PC-3 (cell line): ENCODE data around the gene LRRC8A. TPM values are rescaled to one million over a fixed set of nuclear protein-coding genes. Genes with fewer than 3 reads are reported as not detected.

Experiments
- ATAC-seq: fragments of 200-7000 bp; cut with Tn5 transposase; 2 replicates; pipeline ENCODE4 v1.9.1; 2020; ENCODE audit warnings: mild to moderate bottlenecking, moderate library complexity
- BruUV-seq: library from RNA; stranded (reverse); fragments of 400-500 nt; replicated peaks from 2 replicates; lab custom pipeline; 2021; lab: Mats Ljungman, UMichigan
- CTCF ChIA-PET: fragments of 300-600 bp; sonication (Branson Sonifier 250); formaldehyde crosslinking; loops from one replicate; lab custom pipeline; 2022; ENCODE audit warnings: antibody characterized with exemption; lab: Charles Lee
- POLR2A ChIA-PET: fragments of 300-600 bp; sonication (Branson Sonifier 250); formaldehyde crosslinking; loops from one replicate; lab custom pipeline; 2022; ENCODE audit warnings: antibody characterized with exemption; ENCODE audit not compliant: unreplicated experiment; lab: Charles Lee
- DNase-seq: peaks from one replicate; pipeline ENCODE4 v3.0.0-alpha.2; 2015
- H2AFZ ChIP-seq: fragments of 300-600 bp; sonication (generic); 2 replicates; pipeline ENCODE4 v1.6.0; 2016; ENCODE audit warnings: antibody characterized with exemption, low read length
- H3F3A ChIP-seq: fragments of 300-600 bp; sonication (generic); one replicate; pipeline ENCODE4 v1.6.0; 2017; ENCODE audit warnings: antibody characterized with exemption, low read length, control low read depth, mild to moderate bottlenecking; ENCODE audit not compliant: unreplicated experiment
- H3K27ac ChIP-seq: fragments of 300-600 bp; sonication (generic); 2 replicates; pipeline ENCODE4 v1.5.1; 2016; ENCODE audit warnings: mild to moderate bottlenecking, low read length
- H3K27me3 ChIP-seq: fragments of 300-600 bp; sonication (generic); 2 replicates; pipeline ENCODE4 v1.6.1; 2016; ENCODE audit warnings: low read length, mixed read lengths
- H3K36me3 ChIP-seq: fragments of 300-600 bp; sonication (generic); 2 replicates; pipeline ENCODE4 v1.6.1; 2016; ENCODE audit warnings: low read depth, mixed run types, low read length, mixed read lengths
- H3K4me1 ChIP-seq: fragments of 300-600 bp; sonication (generic); 2 replicates; pipeline ENCODE4 v1.5.1; 2016; ENCODE audit warnings: low read length; ENCODE audit not compliant: insufficient read depth
- H3K4me2 ChIP-seq: fragments of 300-600 bp; sonication (generic); 2 replicates; pipeline ENCODE4 v1.6.0; 2016; ENCODE audit warnings: low read length
- H3K4me3 ChIP-seq: fragments of 300-600 bp; sonication (generic); 2 replicates; pipeline ENCODE4 v1.5.1; 2016; ENCODE audit warnings: mild to moderate bottlenecking, low read length, mixed read lengths
- H3K79me2 ChIP-seq: fragments of 300-600 bp; sonication (generic); 2 replicates; pipeline ENCODE4 v1.6.1; 2017; ENCODE audit warnings: low read length, mixed read lengths
- H3K9ac ChIP-seq: fragments of 300-600 bp; sonication (generic); 2 replicates; pipeline ENCODE4 v1.6.0; 2016; ENCODE audit warnings: mild to moderate bottlenecking, low read length
- H3K9me2 ChIP-seq: fragments of 300-600 bp; sonication (generic); replicated peaks from 2 replicates; pipeline ENCODE4 v1.6.1; 2016; ENCODE audit warnings: mixed run types, low read length, mixed read lengths
- H3K9me3 ChIP-seq: fragments of 300-600 bp; sonication (generic); 2 replicates; pipeline ENCODE4 v1.6.1; 2016; ENCODE audit warnings: low read length, mixed read lengths
- H4K20me1 ChIP-seq: fragments of 300-600 bp; sonication (generic); 2 replicates; pipeline ENCODE4 v1.6.1; 2016; ENCODE audit warnings: low read length, mixed read lengths
- CTCF ChIP-seq: fragments of 300-600 bp; sonication (generic); conservative IDR thresholded peaks from 2 replicates; pipeline ENCODE4 v1.5.1; 2017; ENCODE audit warnings: antibody characterized with exemption, low read depth, mild to moderate bottlenecking, low read length
- EZH2 ChIP-seq: fragments of 300-600 bp; sonication (generic); IDR thresholded peaks from one replicate; pipeline ENCODE4 v1.6.1; 2017; ENCODE audit warnings: antibody characterized with exemption, mild to moderate bottlenecking, low read length; ENCODE audit not compliant: unreplicated experiment
- EZH2phosphoT487 ChIP-seq: fragments of 300-600 bp; sonication (generic); IDR thresholded peaks from 2 replicates; pipeline ENCODE4 v1.6.1; 2018; ENCODE audit warnings: mild to moderate bottlenecking, antibody characterized with exemption, low read length, borderline replicate concordance
- intact Hi-C: fragments of 100-400 bp; cut with micrococcal nuclease; formaldehyde crosslinking; loops from 2 replicates; pipeline ENCODE4 v1.9.0; 2023
- total RNA-seq: library from RNA; depleted of rRNA; stranded (reverse); fragments of >200 nt; gene quantifications from 2 replicates; pipeline ENCODE4 v1.2.3, GENCODE V29; 2014

LRRC8A gene
- total RNA-seq, 1 experiment from 2014 or later: 65.5 TPM

- intact Hi-C loops: no loop called here
- Histone ChIP-seq H3K4me2 (no peak overlapping the region), H3K27ac (no peak overlapping the region), H3K4me1 (no peaks in the 10 kb centered on the region), H3F3A (no peaks in the 10 kb centered on the region), H3K4me3 (no peak overlapping the region), H3K9me2 (no peaks in the 10 kb centered on the region), H4K20me1 (no peaks in the 10 kb centered on the region), H3K36me3 (no peaks in the 10 kb centered on the region), H3K9ac (no peak overlapping the region), H3K9me3 (no peaks in the 10 kb centered on the region), H3K79me2 (no peaks in the 10 kb centered on the region), H3K27me3 (no peaks in the 10 kb centered on the region), H2AFZ (no peak overlapping the region)
- POLR2A ChIA-PET: no interaction called here
- DNase-seq (no peak), ATAC-seq (no peak)
- no TSS peak for BruUV-seq
- CTCF ChIA-PET: interaction anchor here (0.5 kb wide), 1 partner anchor 13 kb away, joined by 3 read pairs; no protein-coding TSS in a partner anchor
- TF ChIP-seq CTCF: no peak
- TF ChIP-seq EZH2phosphoT487: no peak
- no peak for TF ChIP-seq EZH2
Observed at GRCh38 chr9:128860937-128861336, 21.0 kb upstream of the LRRC8A start.

DNA sequence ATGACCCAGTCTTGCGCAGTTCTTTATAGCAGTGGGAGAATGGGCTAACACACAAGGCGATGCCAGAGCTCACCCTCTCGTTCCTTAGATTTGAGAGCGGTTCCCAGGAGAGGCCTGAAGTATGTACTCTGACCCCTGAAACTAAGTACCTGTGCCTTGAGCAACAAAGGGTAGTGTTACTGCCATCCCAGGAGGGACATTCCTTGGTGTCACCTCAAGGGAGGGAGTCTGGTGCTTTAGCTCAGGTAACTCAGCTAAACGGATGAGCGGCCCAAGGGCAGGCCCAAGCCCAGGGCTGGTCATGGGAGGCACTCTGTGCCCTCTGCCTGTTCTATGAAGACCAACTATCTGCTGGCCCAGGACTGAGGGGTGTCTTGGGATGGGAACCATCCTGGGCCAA is 20.4 kb upstream of the LRRC8A start:
- H3K4me1 ChIP-seq: no peaks in the 10 kb centered on the region
- H3K9me2 ChIP-seq: no peaks in the 10 kb centered on the region
- H3K4me2 ChIP-seq: no peak overlapping the region
- BruUV-seq: no TSS peak
- no peak for DNase-seq
- no peaks in the 10 kb centered on the region for H3K36me3 ChIP-seq
- no peak overlapping the region for H3K4me3 ChIP-seq
- ATAC-seq: no peak
- H3K79me2 ChIP-seq: no peaks in the 10 kb centered on the region
- ChIA-PET POLR2A (no interaction called here), CTCF (interaction anchor here (0.5 kb wide), 1 partner anchor 13 kb away, joined by 3 read pairs; no protein-coding TSS in a partner anchor)
- TF ChIP-seq CTCF (no peak), EZH2 (no peak), EZH2phosphoT487 (no peak)
- no peak overlapping the region for H2AFZ ChIP-seq
- no peaks in the 10 kb centered on the region for H4K20me1 ChIP-seq
- no peak overlapping the region for H3K27ac ChIP-seq
- no peaks in the 10 kb centered on the region for H3K9me3 ChIP-seq
- H3K9ac ChIP-seq: no peak overlapping the region
- intact Hi-C loops: no loop called here
- no peaks in the 10 kb centered on the region for H3K27me3 ChIP-seq
- H3F3A ChIP-seq: no peaks in the 10 kb centered on the region

DNA sequence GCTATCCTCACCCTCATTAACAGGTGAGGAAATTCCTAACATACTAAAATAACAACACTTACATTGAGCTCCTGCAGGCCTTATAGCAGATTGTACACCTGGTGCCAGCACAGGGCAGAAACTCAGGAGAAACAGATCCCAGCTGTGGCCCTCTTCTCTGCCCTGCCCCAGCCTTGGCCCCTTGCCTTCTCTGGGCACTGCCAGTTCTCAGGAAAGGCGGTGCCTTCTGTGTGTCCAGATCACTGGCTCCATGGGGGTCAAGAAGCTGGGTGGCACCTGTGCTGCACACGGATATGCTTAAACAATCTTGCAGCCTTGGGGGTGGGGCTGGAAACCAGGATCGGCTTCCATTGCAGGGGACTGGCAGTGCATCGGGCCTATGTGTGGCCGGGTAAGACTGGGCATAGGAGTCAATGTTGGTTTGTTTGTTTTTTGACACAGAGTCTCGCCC is 19.5 kb upstream of the LRRC8A start:
- intact Hi-C loops: no loop called here
- no peak for DNase-seq
- no peaks in the 10 kb centered on the region for H3K4me1 ChIP-seq
- ATAC-seq: peak; percentile 37
- H2AFZ ChIP-seq: no peak overlapping the region
- H3K79me2 ChIP-seq: no peaks in the 10 kb centered on the region
- no peaks in the 10 kb centered on the region for H3K9me3 ChIP-seq
- POLR2A ChIA-PET: no interaction called here
- no peak overlapping the region for H3K4me2 ChIP-seq
- CTCF ChIA-PET: interaction anchor here (0.6 kb wide), 1 partner anchor 68 kb away, joined by 3 read pairs; no protein-coding TSS in a partner anchor
- no TSS peak for BruUV-seq
- no peaks in the 10 kb centered on the region for H3K27me3 ChIP-seq
- no peaks in the 10 kb centered on the region for H3K9me2 ChIP-seq
- no peak overlapping the region for H3K4me3 ChIP-seq
- H4K20me1 ChIP-seq: no peaks in the 10 kb centered on the region
- no peaks in the 10 kb centered on the region for H3K36me3 ChIP-seq
- no peak for TF ChIP-seq EZH2
- TF ChIP-seq EZH2phosphoT487: no peak
- H3K27ac ChIP-seq: no peak overlapping the region
- no peak overlapping the region for H3K9ac ChIP-seq
- no peaks in the 10 kb centered on the region for H3F3A ChIP-seq
